ENCODE data around the gene LTBP1.
"Not testable (repeated sequence)": the region's sequence is repeated elsewhere in the genome, so short reads cannot be mapped to it uniquely, and the experiment has no call there.

The LTBP1 gene

GRCh38 chr2:32965523-32966171 is 18.9 kb downstream of the LTBP1 start:
- DNase-seq (ENCODE audit: low spot score) = no peak

GRCh38 chr2:32969444-32970162 is 22.9 kb downstream of the LTBP1 start:
- no peak for DNase-seq (ENCODE audit: low spot score)

- not testable (repeated sequence) for DNase-seq (ENCODE audit: low spot score)
Measured at GRCh38 chr2:32973772-32974171, 27.0 kb downstream of the LTBP1 start.

GRCh38 chr2:32976409-32977063 is 29.8 kb downstream of the LTBP1 start:
- DNase-seq (ENCODE audit: low spot score) = no peak

GRCh38 chr2:32977228-32977758 is 30.5 kb downstream of the LTBP1 start:
- DNase-seq (ENCODE audit: low spot score) = no peak

- no peak for DNase-seq (ENCODE audit: low spot score)
Measured at GRCh38 chr2:32981612-32982011, 34.9 kb downstream of the LTBP1 start.

- not testable (repeated sequence) for DNase-seq (ENCODE audit: low spot score)
Measured at GRCh38 chr2:32983193-32983924, 36.6 kb downstream of the LTBP1 start.

- DNase-seq (ENCODE audit: low spot score) = no peak
Measured at GRCh38 chr2:32986480-32986879, 39.7 kb downstream of the LTBP1 start.

GRCh38 chr2:32988525-32988924 is 41.8 kb downstream of the LTBP1 start:
- DNase-seq (ENCODE audit: low spot score) = no peak

- no peak for DNase-seq (ENCODE audit: low spot score)
Measured at GRCh38 chr2:32990556-32990955, 43.8 kb downstream of the LTBP1 start.

- DNase-seq (ENCODE audit: low spot score) = no peak
Measured at GRCh38 chr2:32991091-32991845, 44.5 kb downstream of the LTBP1 start.

GRCh38 chr2:32993005-32993539 is 46.3 kb downstream of the LTBP1 start:
- no peak for DNase-seq (ENCODE audit: low spot score)

GRCh38 chr2:32997705-32998104 is 51.0 kb downstream of the LTBP1 start:
- DNase-seq (ENCODE audit: low spot score) = no peak

GRCh38 chr2:33000986-33001385 is 54.2 kb downstream of the LTBP1 start:
- no peak for DNase-seq (ENCODE audit: low spot score)

- DNase-seq (ENCODE audit: low spot score) = no peak
Measured at GRCh38 chr2:33001823-33002222, 55.1 kb downstream of the LTBP1 start.

GRCh38 chr2:33002863-33003262 is 56.1 kb downstream of the LTBP1 start:
- no peak for DNase-seq (ENCODE audit: low spot score)

- no peak for DNase-seq (ENCODE audit: low spot score)
Measured at GRCh38 chr2:33005057-33005456, 58.3 kb downstream of the LTBP1 start.

- DNase-seq (ENCODE audit: low spot score) = no peak
Measured at GRCh38 chr2:33008716-33009115, 62.0 kb downstream of the LTBP1 start.

GRCh38 chr2:33009249-33009648 is 62.5 kb downstream of the LTBP1 start:
- DNase-seq (ENCODE audit: low spot score) = no peak

GRCh38 chr2:33011373-33011772 is 64.6 kb downstream of the LTBP1 start:
- DNase-seq (ENCODE audit: low spot score) = no peak

- DNase-seq (ENCODE audit: low spot score) = peak; percentile 31
Measured at GRCh38 chr2:33011941-33012340, 65.2 kb downstream of the LTBP1 start.
